Measurements from ENCODE around the gene PXMP2.

DNA sequence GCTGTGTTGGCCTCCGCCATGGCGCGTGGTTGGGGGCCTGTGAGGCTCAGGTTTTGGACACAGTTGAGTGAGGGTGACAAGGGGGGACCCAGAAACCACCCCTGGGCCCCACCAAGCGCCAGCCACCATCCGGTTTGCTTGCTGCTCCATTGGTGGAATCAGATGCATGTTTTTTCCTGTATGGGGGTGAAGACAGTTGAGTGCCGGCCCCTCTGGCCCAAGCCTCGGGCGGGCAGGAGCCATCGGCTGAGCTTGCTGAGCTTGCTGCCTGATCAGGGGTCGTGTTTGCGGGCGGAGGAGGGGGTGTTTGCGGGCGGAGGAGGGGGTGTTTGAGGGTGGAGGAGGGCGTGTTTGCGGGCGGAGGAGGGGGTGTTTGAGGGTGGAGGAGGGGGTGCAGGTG is 29.6 kb downstream of the PXMP2 start:
- TF ChIP-seq POLR2A (IDR thresholded peaks at IDR 0.05; ENCODE audit: low read depth, low read length) (no peak), POLR2AphosphoS5 (IDR thresholded peaks at IDR 0.05; ENCODE audit: low read depth, low read length) (no peak)

Data from GM12892 (cell line).